Measurements from ENCODE around the gene CBLN3. TPM values are rescaled to one million over a fixed set of nuclear protein-coding genes. Genes with fewer than 3 reads are reported as not detected.
"Not testable (repeated sequence)": the region's sequence is repeated elsewhere in the genome, so short reads cannot be mapped to it uniquely, and the experiment has no call there.

CBLN3 gene
- total RNA-seq, 2 donors from 2014 or later = 0.33 to 4.9 TPM

DNA sequence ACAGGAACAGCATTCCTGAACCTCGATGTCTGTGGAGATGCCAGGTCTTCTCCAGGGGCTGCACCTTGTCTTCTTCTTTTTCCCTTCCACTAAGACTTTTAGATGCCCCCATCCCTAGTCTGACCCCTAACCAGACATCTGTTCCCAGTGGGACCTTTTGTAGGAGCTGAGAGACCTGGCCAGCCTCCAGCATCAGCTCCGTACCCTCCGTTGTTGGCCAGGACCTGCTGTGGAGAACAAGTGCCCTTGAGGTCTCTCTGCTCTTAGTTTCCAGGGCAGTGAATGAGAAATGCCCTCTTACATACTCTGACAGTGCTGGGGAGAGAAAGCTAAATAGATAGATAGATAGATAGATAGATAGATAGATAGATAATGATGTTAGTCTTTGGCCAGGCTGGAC is 29.9 kb upstream of the CBLN3 start:
- Histone ChIP-seq H3K27ac (no peak overlapping the region), H3K4me1 (no peaks in the 10 kb centered on the region), H3K27me3 (no peaks in the 10 kb centered on the region), H3K4me3 (no peak overlapping the region), H3K9me3 (no peaks in the 10 kb centered on the region), H3K36me3 (replicated peaks in 1 of 2; ENCODE audit: insufficient read depth in 1 of 2, low read depth in 2 of 2) (no peaks in the 10 kb centered on the region)
- DNase-seq (no peak), ATAC-seq (no peak)
- TF ChIP-seq, protein P1, sequence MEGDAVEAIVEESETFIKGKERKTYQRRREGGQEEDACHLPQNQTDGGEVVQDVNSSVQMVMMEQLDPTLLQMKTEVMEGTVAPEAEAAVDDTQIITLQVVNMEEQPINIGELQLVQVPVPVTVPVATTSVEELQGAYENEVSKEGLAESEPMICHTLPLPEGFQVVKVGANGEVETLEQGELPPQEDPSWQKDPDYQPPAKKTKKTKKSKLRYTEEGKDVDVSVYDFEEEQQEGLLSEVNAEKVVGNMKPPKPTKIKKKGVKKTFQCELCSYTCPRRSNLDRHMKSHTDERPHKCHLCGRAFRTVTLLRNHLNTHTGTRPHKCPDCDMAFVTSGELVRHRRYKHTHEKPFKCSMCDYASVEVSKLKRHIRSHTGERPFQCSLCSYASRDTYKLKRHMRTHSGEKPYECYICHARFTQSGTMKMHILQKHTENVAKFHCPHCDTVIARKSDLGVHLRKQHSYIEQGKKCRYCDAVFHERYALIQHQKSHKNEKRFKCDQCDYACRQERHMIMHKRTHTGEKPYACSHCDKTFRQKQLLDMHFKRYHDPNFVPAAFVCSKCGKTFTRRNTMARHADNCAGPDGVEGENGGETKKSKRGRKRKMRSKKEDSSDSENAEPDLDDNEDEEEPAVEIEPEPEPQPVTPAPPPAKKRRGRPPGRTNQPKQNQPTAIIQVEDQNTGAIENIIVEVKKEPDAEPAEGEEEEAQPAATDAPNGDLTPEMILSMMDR (IDR thresholded peaks at IDR 0.05) = no peak
- no peak for TF ChIP-seq POLR2A (IDR thresholded peaks at IDR 0.05)
- intact Hi-C loops (cut with DNase I) = no loop called here
- 77 to 95% methylated on average over 3 of the region's 3 CpGs for WGBS, 2 donors

DNA sequence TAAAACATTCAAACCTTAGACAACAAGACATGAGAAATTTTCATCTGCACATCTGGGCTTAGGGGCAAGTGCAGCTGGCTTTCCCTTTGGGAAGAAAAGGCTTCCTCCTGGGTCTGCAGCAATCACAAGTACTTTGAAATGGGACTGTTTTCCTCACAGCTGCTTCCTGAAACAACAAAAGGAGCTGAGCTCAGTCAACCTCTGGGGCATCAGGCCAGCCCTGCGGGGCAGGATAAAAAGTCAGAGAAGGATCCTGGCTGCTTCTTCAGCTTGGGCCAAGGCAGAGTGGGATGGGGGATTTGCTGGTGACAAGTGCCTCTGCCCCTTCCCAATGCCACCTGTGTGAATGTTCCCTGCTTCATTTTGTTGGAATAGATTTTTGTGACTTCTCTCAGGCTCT is 29.3 kb upstream of the CBLN3 start:
- Histone ChIP-seq H3K4me3 (no peak overlapping the region), H3K27me3 (no peaks in the 10 kb centered on the region), H3K27ac (no peak overlapping the region), H3K36me3 (replicated peaks in 1 of 2; ENCODE audit: insufficient read depth in 1 of 2, low read depth in 2 of 2) (no peaks in the 10 kb centered on the region), H3K9me3 (no peaks in the 10 kb centered on the region), H3K4me1 (no peaks in the 10 kb centered on the region)
- WGBS, 2 donors = 100% methylated on average over 1 of the region's 1 CpG
- no peak for ATAC-seq
- TF ChIP-seq, protein P1 (IDR thresholded peaks at IDR 0.05) = no peak
- no peak for TF ChIP-seq POLR2A (IDR thresholded peaks at IDR 0.05)
- no peak for DNase-seq
- intact Hi-C loops (cut with DNase I) = no loop called here

DNA sequence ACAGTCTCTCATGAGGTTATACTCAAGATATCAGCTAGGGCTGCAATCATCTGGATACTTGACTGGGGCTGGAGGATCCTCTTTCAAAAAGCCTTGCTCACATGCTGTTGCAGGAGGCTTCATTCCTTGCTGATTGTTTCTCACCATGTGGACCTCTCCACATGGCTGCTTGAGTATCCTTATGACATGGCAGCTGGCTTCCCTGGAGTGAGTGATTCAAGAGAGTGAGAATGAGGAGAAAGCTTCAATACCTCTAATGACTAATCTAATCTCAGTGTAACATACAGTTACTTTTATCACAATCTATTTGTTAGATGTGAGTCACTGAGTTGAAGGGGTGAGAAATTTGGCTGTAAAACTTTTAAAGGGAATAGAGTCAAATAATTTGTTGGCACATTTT is 27.5 kb upstream of the CBLN3 start:
- intact Hi-C loops (cut with DNase I) = no loop called here
- no peak overlapping the region for H3K27ac ChIP-seq
- H3K4me1 ChIP-seq = no peaks in the 10 kb centered on the region
- TF ChIP-seq, protein P1 (IDR thresholded peaks at IDR 0.05) = no peak
- TF ChIP-seq POLR2A (IDR thresholded peaks at IDR 0.05) = no peak
- no peak overlapping the region for H3K4me3 ChIP-seq
- DNase-seq (no peak), ATAC-seq (no peak)
- H3K9me3 ChIP-seq = no peaks in the 10 kb centered on the region
- no peaks in the 10 kb centered on the region for H3K27me3 ChIP-seq
- no peaks in the 10 kb centered on the region for H3K36me3 ChIP-seq (replicated peaks in 1 of 2; ENCODE audit: insufficient read depth in 1 of 2, low read depth in 2 of 2)

DNA sequence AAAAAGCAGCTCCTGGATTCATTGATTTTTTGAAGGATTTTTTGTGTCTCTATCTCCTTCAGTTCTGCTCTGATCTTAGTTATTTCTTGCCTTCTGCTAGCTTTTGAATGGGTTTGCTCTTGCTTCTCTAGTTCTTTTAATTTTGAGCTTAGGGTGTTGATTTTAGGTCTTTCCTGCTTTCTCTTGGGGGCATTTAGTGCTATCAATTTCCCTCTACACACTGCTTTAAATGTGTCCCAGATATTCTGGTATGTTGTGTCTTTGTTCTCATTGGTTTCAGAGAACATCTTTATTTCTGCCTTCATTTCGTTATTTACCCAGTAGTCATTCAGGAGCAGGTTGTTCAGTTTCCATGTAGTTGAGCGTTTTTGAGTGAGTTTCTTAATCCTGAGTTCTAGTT is 21.4 kb upstream of the CBLN3 start:
- intact Hi-C loops (cut with DNase I); DNase-seq; ATAC-seq; H3K27me3 ChIP-seq; H3K4me1 ChIP-seq; H3K27ac ChIP-seq; H3K9me3 ChIP-seq; H3K36me3 ChIP-seq (replicated peaks in 1 of 2; ENCODE audit: insufficient read depth in 1 of 2, low read depth in 2 of 2); H3K4me3 ChIP-seq: not testable (repeated sequence)
- 84 to 89% methylated on average over 2 of the region's 2 CpGs for WGBS, 2 donors

DNA sequence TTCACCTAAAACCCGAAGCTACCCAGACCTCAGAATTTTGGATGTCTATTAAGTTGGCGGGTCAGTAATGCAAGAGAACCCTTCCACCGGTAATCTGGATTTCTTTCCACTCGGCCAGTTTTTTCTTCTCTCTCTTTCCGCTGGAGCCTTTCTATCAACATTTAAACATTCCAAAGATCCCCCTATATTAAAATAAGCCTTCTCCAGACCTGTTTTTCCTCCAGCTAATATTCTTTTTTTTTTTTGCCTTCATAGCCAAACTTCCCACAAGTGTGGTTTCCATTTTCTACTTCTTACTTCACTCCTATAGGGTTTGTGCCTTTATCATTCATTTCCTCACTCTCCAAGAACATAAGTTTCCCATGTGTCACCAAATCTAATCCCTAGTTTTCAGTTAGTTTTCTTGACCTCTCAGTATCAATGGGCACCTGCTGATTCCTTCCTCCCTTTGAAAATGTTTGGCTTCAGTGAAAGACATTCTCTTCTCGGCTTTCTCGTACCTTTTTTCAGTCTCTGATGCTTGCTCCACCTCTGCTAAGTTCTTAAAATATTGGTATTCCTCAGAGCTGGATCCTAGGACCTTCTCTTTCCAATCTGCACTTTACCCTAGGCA is 13.7 kb upstream of the CBLN3 start:
- TF ChIP-seq POLR2A (IDR thresholded peaks at IDR 0.05) = no peak
- TF ChIP-seq, protein P1 (IDR thresholded peaks at IDR 0.05) = no peak
- no peak for DNase-seq
- H3K4me1 ChIP-seq = peaks cover 31% of the 10 kb centered on the region
- peak overlapping the region; percentile 21 to 30 for H3K4me3 ChIP-seq
- ATAC-seq = no peak
- peaks cover 0 to 3% of the 10 kb centered on the region in 2 donors for H3K36me3 ChIP-seq (replicated peaks in 1 of 2; ENCODE audit: insufficient read depth in 1 of 2, low read depth in 2 of 2)
- H3K27me3 ChIP-seq = no peaks in the 10 kb centered on the region
- WGBS, 2 donors = 2 to 3% methylated on average over 6 to 7 of the region's 7 CpGs
- H3K9me3 ChIP-seq = no peaks in the 10 kb centered on the region
- intact Hi-C loops (cut with DNase I) = no loop called here
- peak overlapping the region; percentile 95 to 99 (median 98) for H3K27ac ChIP-seq
